ENCODE data around the gene NOVA2.
A peak's percentile ranks its signal among the peaks of the same experiment; 100 is the strongest.

The NOVA2 gene

GRCh38 chr19:45960595-45961235 lies 12.9 kb downstream of the NOVA2 start:
- peak; percentile 66 for DNase-seq

- DNase-seq = no peak
Measured at GRCh38 chr19:45959517-45960025, 14.1 kb downstream of the NOVA2 start.

GRCh38 chr19:45958769-45959516 lies 14.7 kb downstream of the NOVA2 start:
- no peak for DNase-seq

- no peak for DNase-seq
Measured at GRCh38 chr19:45958320-45958719, 15.3 kb downstream of the NOVA2 start.

GRCh38 chr19:45955905-45956608 lies 17.6 kb downstream of the NOVA2 start:
- DNase-seq = peak; percentile 38

GRCh38 chr19:45954156-45954555 lies 19.5 kb downstream of the NOVA2 start:
- peak; percentile 96 for DNase-seq

GRCh38 chr19:45953676-45954075 lies 20.0 kb downstream of the NOVA2 start:
- DNase-seq = no peak

- DNase-seq = peak; percentile 78
Measured at GRCh38 chr19:45952686-45953505, 20.8 kb downstream of the NOVA2 start.

GRCh38 chr19:45952341-45952685 lies 21.4 kb downstream of the NOVA2 start:
- DNase-seq = peak; percentile 90

GRCh38 chr19:45947926-45948325 lies 25.7 kb downstream of the NOVA2 start:
- no peak for DNase-seq

- DNase-seq = no peak
Measured at GRCh38 chr19:45940515-45940805, 33.2 kb downstream of the NOVA2 start.

- DNase-seq = no peak
Measured at GRCh38 chr19:45939792-45940514, 33.7 kb downstream of the NOVA2 start.

- no peak for DNase-seq
Measured at GRCh38 chr19:45938733-45939319, 34.8 kb downstream of the NOVA2 start.

- no peak for DNase-seq
Measured at GRCh38 chr19:45935267-45935666, 38.4 kb downstream of the NOVA2 start.

GRCh38 chr19:45934551-45935230 lies 39.0 kb downstream of the NOVA2 start:
- DNase-seq = no peak

- no peak for DNase-seq
Measured at GRCh38 chr19:45933759-45934158, 39.9 kb downstream of the NOVA2 start.

GRCh38 chr19:45931055-45931454 lies 42.6 kb downstream of the NOVA2 start:
- no peak for DNase-seq

GRCh38 chr19:45929247-45929646 lies 44.4 kb downstream of the NOVA2 start:
- DNase-seq = no peak

- peak; percentile 99 for DNase-seq
Measured at GRCh38 chr19:45927565-45928261, 46.0 kb downstream of the NOVA2 start.

- DNase-seq = no peak
Measured at GRCh38 chr19:45924891-45925447, 48.7 kb downstream of the NOVA2 start.

Data from eye (tissue), 1 donor.